Measurements from ENCODE around the gene PPP2R1B. TPM values are rescaled to one million over a fixed set of nuclear protein-coding genes. Genes with fewer than 3 reads are reported as not detected.

PPP2R1B gene
- total and polyA plus RNA-seq, 2 donors (not counting 3 experiments of a cell fraction or from before 2014, with no cell fraction given) = 18.0 to 50.8 TPM

GRCh38 chr11:111697933-111698371 lies 68.2 kb downstream of the PPP2R1B start:
- H3K27ac ChIP-seq (ENCODE audit: insufficient read depth, low read depth, low read length) = no peak overlapping the region
- no peaks in the 10 kb centered on the region for H3K9me3 ChIP-seq (replicated peaks; ENCODE audit: control insufficient read depth, insufficient read depth, low read length)
- H3K4me3 ChIP-seq (replicated peaks in 1 of 3; ENCODE audit: insufficient read depth in 1 of 3, low read depth in 1 of 3, low read length in 3 of 3) = no peak overlapping the region
- FAIRE-seq (no peak), DNase-seq (ENCODE audit: low read depth, low spot score) (no peak)
- no TSS peak for BruUV-seq (replicated peaks)
- dilution Hi-C loops (cut with MboI; ENCODE audit: extremely low pct_ligation_motif_present, low sequenced_read_pairs) (no loop called here), intact Hi-C loops (cut with micrococcal nuclease) (no loop called here)
- H3K4me1 ChIP-seq (ENCODE audit: control insufficient read depth, extremely low read depth, insufficient read depth, low read length) = no peaks in the 10 kb centered on the region
- no peaks in the 10 kb centered on the region for H3K9me1 ChIP-seq (replicated peaks; ENCODE audit: control insufficient read depth, extremely low read depth, insufficient read depth, low read length)
- no peak for TF ChIP-seq FOS (IDR thresholded peaks at IDR 0.05; ENCODE audit: borderline replicate concordance, insufficient read depth, low read length)
- no peak for TF ChIP-seq JUN (IDR thresholded peaks at IDR 0.05; ENCODE audit: borderline replicate concordance, insufficient read depth, insufficient read length, low read depth)
- no peak for TF ChIP-seq POLR2A (IDR thresholded peaks at IDR 0.05; ENCODE audit: low read depth, low read length)
- no peak for TF ChIP-seq GATA2 (IDR thresholded peaks at IDR 0.05; ENCODE audit: insufficient read depth, insufficient read length, low read depth, low read length)
- no peak for TF ChIP-seq POLR2AphosphoS5 (IDR thresholded peaks at IDR 0.05; ENCODE audit: insufficient read depth, low read depth, low read length)
- no peak for TF ChIP-seq MYC (IDR thresholded peaks at IDR 0.05; ENCODE audit: low read depth, low read length)
- TF ChIP-seq EZH2 (IDR thresholded peaks at IDR 0.05; ENCODE audit: borderline replicate concordance, low read depth, low read length, severe bottlenecking) = no peak
- TF ChIP-seq CTCF (IDR thresholded peaks at IDR 0.05; ENCODE audit: extremely low read depth in 1 of 2, insufficient read depth in 1 of 2, low read depth in 1 of 2, low read length in 2 of 2) = no peak
- POLR2A ChIA-PET = no interaction called here
- no peaks in the 10 kb centered on the region for H3K36me3 ChIP-seq (ENCODE audit: control insufficient read depth in 2 of 2, extremely low read depth in 1 of 2, insufficient read depth in 2 of 2, low read length in 2 of 2)
- no peaks in the 10 kb centered on the region for H4K20me1 ChIP-seq (replicated peaks; ENCODE audit: control insufficient read depth, extremely low read depth, insufficient read depth, low read length)
- H3K9ac ChIP-seq (replicated peaks; ENCODE audit: extremely low read depth, insufficient read depth, low read length) = no peak overlapping the region
- H3K27me3 ChIP-seq (ENCODE audit: control insufficient read depth in 2 of 2, insufficient read depth in 2 of 2, low read length in 2 of 2) = no peaks in the 10 kb centered on the region
- H3K4me2 ChIP-seq (ENCODE audit: insufficient read depth, low read length) = no peak overlapping the region
- H2AFZ ChIP-seq (ENCODE audit: low read depth, low read length) = no peak overlapping the region
- CTCF ChIA-PET = interaction anchor here (0.9 kb wide), 1 partner anchor 93 kb away, joined by 3 read pairs; no protein-coding TSS in a partner anchor
- H3K79me2 ChIP-seq (ENCODE audit: control insufficient read depth, insufficient read depth, low read length) = no peaks in the 10 kb centered on the region
